GM21619 (cell line): Measurements from ENCODE around the gene DARS1.

ENCODE experiments used
- ATAC-seq: cut with Tn5 transposase; IDR thresholded peaks from one replicate; pipeline ENCODE4 v1.9.1; 2021; ENCODE audit not compliant: unreplicated experiment

Gene DARS1

GRCh38 chr2:135948141-135948540 lies 37.3 kb downstream of the DARS1 start:
- ATAC-seq: no peak

DNA sequence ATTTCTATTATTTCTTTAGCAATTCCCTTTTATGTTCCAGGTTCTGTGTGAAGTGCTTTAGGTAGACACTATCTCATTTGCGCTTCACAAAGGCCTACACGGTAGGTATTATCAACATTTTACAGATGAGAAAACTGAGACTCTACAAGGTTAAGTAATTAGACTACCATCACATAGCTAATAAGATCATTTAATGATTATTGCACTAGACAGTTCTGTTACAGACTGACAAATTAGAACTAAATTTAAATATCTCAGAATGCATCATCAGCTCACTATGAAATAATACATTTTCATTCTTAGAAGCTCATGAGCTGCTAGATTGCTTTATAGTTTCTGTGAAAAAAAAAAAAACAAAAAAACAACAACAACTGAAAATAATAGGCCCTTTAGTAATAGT lies 37.9 kb downstream of the DARS1 start:
- no peak for ATAC-seq

DNA sequence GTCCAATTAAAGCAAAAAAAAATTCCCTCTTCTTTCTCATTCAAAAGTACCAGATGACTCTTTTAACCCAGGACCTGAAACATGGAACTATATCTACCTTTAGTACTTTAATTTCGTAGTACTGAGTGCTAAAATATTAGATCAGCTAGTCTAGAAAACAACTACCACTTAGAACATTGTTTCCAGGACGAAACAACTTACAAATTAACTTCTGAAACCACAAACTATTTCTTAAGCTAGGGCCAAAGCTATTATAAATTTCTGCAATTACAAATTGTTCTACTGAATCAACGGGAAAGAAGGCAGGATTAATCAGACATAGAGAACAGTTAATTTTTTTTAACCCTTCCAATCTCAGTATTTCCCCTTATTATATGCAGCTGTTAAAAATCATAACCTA lies 39.9 kb downstream of the DARS1 start:
- no peak for ATAC-seq

DNA sequence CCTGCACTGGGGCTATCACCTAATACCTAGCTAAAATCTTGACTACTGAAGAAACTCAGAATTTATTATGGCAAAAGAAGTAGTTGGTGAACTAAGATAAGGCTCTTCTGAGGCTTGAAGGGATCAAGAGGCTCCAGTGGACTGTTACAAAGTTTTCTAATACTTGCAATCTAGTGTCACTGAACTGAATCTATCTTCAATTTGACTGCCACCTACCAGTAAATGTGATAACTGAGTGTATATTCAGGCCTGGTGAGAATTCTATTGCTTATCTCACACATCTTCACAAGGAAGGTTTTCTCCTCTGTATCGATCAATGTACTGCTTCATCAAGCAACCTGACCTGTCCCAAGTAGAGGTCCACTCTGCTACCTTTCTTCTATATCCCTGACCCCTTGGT lies 40.8 kb downstream of the DARS1 start:
- ATAC-seq: no peak

- ATAC-seq: no peak
These were observed 42.3 kb downstream of the DARS1 start for GRCh38 chr2:135942936-135943688.

- ATAC-seq: no peak
These were observed 48.9 kb downstream of the DARS1 start for GRCh38 chr2:135936524-135936923.

- no peak for ATAC-seq
These were observed 49.5 kb downstream of the DARS1 start for GRCh38 chr2:135935914-135936313.

- ATAC-seq: peak; percentile 92
These were observed 53.5 kb downstream of the DARS1 start for GRCh38 chr2:135931776-135932443.

- no peak for ATAC-seq
These were observed 58.8 kb downstream of the DARS1 start for GRCh38 chr2:135926605-135927004.

- no peak for ATAC-seq
These were observed 59.9 kb downstream of the DARS1 start for GRCh38 chr2:135925571-135925970.

- ATAC-seq: no peak
These were observed 69.2 kb downstream of the DARS1 start for GRCh38 chr2:135916207-135916606.

DNA sequence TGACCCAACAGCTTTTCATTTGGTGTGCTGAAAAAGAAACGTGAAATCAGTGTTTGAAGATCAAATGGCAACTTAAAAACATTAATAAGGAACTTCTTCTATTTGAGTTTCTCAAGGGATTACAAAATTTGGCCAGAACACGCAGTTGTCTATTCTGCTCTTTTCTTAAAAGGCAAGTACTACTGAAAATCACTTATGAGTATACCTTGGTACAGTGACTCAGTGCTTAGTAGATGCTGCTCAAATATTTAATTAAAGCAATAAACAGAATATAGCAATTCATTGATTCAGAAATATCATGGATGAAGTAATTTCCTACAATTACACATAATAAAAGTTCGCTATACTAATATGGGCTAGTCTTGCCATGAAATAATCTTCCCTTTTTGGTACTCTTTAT lies 70.9 kb downstream of the DARS1 start:
- no peak for ATAC-seq

- no peak for ATAC-seq
These were observed 71.6 kb downstream of the DARS1 start for GRCh38 chr2:135913727-135914365.

GRCh38 chr2:135909976-135910375 lies 75.5 kb downstream of the DARS1 start:
- ATAC-seq: no peak

- no peak for ATAC-seq
These were observed 79.7 kb downstream of the DARS1 start for GRCh38 chr2:135905679-135906078.

DNA sequence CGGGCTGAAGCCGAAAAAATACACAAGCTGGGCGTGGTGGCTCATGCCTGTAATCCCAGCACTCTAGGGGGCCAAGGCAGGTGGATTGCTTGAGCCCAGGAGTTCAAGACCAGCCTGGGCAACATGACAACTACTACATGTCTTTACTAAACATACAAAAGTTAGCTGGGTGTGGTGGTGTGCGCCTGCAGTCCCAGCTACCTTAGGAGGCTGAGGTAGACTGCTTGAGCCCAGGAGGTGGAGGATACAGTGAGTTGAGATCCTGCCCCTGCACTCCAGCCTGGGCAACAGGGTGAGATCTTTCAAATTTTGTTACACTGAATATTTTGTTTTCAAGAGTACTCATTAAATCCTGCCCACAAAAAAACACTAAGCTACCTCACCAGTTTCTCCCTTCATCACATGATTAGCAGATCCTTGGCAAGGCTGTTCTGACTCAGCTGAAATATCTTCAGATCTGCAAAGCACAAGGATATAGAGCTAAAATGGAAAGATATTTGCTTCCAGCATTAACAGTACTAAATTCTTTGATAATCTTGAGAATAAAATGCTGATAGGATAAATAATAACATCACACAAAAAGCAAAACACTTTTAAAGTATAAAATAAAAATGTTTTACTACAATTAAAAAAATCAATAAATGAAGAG lies 81.0 kb downstream of the DARS1 start:
- ATAC-seq: no peak

DNA sequence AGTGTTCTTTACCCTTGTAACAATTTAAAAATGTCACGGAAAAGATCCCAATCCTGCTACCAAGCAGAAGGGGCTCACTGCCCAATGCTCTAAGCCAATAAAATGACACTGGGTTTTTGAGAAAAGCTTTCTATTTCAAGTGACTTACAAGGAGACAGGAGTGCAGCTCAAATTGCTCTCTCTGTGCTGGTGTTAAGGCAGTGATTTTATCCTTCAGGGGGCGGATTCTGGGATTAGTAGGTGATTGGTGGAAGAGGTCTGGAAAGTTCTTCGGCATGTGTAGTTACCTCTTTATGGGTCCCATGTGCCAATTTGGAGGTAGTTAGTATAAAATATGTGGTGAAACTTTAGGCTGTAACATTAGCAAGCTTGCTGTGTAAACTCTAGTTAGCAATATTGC lies 81.8 kb downstream of the DARS1 start:
- no peak for ATAC-seq

- ATAC-seq: no peak
These were observed 85.9 kb downstream of the DARS1 start for GRCh38 chr2:135899567-135899966.

DNA sequence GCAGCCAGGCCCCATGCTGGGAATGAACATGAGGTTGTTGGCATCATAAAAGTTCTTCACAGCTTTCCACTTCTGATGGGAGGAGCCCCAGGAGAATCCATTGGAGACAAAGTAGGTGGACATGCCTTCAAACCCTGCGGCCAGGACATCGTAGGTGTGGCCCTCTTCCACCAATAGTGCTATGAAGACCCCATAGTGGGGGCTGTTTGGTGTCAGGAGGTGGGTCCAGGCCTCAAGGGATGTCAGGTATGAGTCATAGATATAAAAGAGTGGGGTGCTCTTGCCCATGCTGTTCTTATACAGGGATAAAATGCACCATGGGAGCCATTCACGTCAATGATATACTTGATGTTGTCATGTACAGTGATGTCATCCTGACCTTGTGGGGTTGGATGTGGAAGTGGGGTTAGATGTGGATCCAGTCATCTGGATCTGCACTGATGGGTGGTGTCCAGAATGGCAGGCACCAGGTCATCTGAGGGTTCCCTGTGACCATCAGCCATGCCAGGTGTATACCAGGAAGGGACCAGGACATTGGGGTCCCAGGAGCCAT lies 87.1 kb downstream of the DARS1 start:
- no peak for ATAC-seq

DNA sequence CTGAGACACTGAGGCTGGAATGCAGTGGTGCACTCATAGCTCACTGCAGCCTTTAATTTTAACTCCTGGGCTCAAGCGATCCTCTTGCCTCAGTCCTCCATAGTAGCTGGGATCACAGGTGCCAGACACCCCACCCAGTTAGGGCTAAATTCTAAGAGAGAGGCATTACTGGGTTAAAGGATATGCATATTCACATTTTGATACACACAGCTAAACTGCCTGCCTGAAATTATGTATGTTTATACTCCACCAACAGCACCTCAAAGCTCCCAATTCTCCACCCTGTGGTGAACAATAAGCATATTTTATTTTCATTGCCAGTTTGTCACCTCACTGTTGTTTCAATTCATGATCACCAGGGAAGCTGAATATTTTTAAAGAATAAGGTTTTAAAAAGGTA lies 90.5 kb downstream of the DARS1 start:
- ATAC-seq: no peak

DNA sequence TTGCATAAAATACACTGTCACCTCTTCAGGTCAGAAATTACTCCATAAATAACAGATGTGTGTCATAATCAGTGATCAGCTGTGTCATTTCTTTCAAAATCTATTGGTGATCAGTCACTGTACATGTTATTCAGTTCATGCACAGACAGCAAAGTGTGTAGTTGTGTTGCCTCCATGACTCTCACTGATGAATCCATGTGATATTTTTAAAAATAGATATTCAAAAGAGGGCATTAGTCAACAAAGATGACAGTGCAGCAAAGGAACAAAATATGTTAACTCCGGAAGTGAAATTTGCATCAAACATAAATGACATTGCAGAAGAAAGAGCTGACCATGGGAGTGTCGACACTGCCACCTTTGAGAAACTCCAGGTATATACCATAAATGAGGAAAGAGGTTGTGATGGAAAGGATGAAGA lies 92.0 kb downstream of the DARS1 start:
- ATAC-seq: no peak
